GDM1 (cell line): Measurements from ENCODE around the gene C1orf167.
A peak's percentile ranks its signal among the peaks of the same experiment; 100 is the strongest.

Experiments
- DNase-seq: peaks from one replicate; lab custom pipeline; 2025; lab: John Stamatoyannopoulos, UW

The C1orf167 gene

GRCh38 chr1:11761988-11762406 lies at the start of gene C1orf167:
C1orf167 (plus strand) TSS chr1:11762193; CDS start chr1:11764401, 2,208 bp downstream.
- no peak for DNase-seq

GRCh38 chr1:11712285-11712684 lies 49.7 kb upstream of the C1orf167 start:
- no peak for DNase-seq

GRCh38 chr1:11713095-11713494 lies 48.9 kb upstream of the C1orf167 start:
- no peak for DNase-seq

GRCh38 chr1:11714831-11715575 lies 47.0 kb upstream of the C1orf167 start:
- no peak for DNase-seq

- DNase-seq, result peak; percentile 90
These were observed 42.5 kb upstream of the C1orf167 start for GRCh38 chr1:11719313-11720032.

GRCh38 chr1:11720033-11720376 lies 42.0 kb upstream of the C1orf167 start:
- DNase-seq, result no peak

- DNase-seq, result no peak
These were observed 41.5 kb upstream of the C1orf167 start for GRCh38 chr1:11720525-11720924.

GRCh38 chr1:11721311-11721710 lies 40.7 kb upstream of the C1orf167 start:
- DNase-seq, result no peak

- DNase-seq, result no peak
These were observed 39.5 kb upstream of the C1orf167 start for GRCh38 chr1:11722538-11722937.

- DNase-seq, result no peak
These were observed 36.4 kb upstream of the C1orf167 start for GRCh38 chr1:11725616-11726015.

- no peak for DNase-seq
These were observed 34.9 kb upstream of the C1orf167 start for GRCh38 chr1:11727119-11727518.

- no peak for DNase-seq
These were observed 33.7 kb upstream of the C1orf167 start for GRCh38 chr1:11728126-11728806.

GRCh38 chr1:11729155-11729497 lies 32.9 kb upstream of the C1orf167 start:
- DNase-seq, result no peak

- peak; percentile 33 for DNase-seq
These were observed 32.2 kb upstream of the C1orf167 start for GRCh38 chr1:11729498-11730428.

GRCh38 chr1:11730429-11730891 lies 31.5 kb upstream of the C1orf167 start:
- peak; percentile 84 for DNase-seq

- peak; percentile 5 for DNase-seq
These were observed 30.2 kb upstream of the C1orf167 start for GRCh38 chr1:11731691-11732283.

- no peak for DNase-seq
These were observed 28.7 kb upstream of the C1orf167 start for GRCh38 chr1:11733306-11733705.

GRCh38 chr1:11735531-11735853 lies 26.5 kb upstream of the C1orf167 start:
- no peak for DNase-seq

- peak; percentile 84 for DNase-seq
These were observed 25.9 kb upstream of the C1orf167 start, which contains the start of gene AGTRAP for GRCh38 chr1:11735854-11736745. AGTRAP (plus strand) TSS chr1:11736136; CDS start chr1:11736209, 73 bp downstream.
